GM19372 (cell line): ENCODE results near the gene SLC7A1.
"Not testable (repeated sequence)": the region's sequence is repeated elsewhere in the genome, so short reads cannot be mapped to it uniquely, and the experiment has no call there.

Experiments used
- ATAC-seq: cut with Tn5 transposase; IDR thresholded peaks from one replicate; pipeline ENCODE4 v1.9.1; 2021; ENCODE audit warnings: mild to moderate bottlenecking, low read depth, moderate library complexity; ENCODE audit not compliant: unreplicated experiment

SLC7A1 gene

DNA sequence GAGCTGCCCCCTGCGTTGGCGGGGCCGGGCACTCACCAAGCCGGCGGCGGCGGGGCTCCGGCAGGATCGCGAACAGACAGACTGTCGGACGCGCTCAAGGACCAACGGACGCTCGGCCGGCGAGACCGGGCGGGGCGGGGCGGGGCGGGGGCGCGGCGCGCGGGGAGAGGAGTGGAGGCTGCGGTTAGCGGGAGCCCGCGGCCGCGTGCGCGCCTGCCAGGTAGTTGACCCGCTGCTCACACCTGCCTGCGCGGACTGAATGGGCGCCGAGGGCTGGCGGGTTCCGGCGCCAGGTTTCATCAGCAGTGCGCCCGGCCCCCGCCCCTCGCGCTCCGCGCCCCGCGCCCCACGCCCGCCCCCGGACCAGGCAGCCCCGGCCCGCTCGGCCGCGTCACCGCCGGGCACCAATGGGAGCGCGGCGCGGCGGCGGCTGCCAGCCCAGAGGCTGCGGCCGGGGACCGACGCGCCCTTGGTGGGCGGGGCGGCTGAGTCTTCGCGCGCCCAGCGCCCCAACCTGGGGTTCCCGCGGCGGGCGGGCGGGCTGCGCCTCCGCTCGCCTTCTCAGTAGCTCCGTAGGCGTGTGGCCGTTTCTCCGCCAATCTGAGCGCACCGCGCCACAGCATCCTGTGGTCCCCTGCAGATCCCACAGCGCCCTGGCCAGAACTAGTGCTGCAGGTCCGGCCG is at the start of gene SLC7A1:
SLC7A1 (minus strand) TSS at position 309 of the 684 bp plus-strand sequence. CDS start 59,500 bp downstream, outside the sequence.
- peak; percentile 81 for ATAC-seq

DNA sequence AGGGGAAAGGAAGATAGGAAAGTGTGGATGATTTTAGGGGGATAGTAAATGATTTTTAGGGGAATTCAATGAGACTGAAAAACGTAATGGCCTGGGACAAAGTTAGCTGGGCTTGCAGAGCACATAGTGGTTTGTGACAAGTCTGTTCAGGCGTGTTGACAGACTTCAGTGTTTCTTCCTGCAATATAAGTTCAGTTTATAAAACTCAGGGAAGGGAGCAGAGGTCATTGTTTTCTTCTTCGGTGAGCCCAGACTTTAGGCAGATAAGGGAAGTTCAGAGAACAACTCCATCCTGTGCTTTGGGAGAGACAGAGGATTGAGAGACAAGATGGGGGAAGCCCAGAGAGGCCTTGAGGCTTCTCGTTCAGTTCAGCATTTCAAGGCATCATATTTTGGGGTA is 45.2 kb upstream of the SLC7A1 start:
- no peak for ATAC-seq

DNA sequence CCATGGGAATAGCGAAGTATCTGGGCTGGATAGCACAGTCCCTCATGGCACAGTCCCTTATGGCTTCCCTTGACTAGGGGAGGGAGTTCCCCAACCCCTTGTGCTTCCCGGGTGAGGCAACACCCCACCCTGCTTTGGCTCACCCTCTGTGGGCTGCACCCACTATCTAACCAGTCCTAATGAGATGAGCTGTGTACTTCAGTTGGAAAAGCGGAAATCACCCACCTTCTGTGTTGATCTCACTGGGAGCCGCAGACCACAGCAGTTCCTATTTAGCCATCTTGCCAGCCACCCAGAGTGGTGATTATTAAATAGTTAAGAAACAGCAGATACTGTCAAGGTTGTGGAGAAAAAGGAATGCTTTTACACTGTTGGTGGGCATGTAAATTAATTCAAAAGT is 41.3 kb upstream of the SLC7A1 start:
- ATAC-seq = not testable (repeated sequence)

DNA sequence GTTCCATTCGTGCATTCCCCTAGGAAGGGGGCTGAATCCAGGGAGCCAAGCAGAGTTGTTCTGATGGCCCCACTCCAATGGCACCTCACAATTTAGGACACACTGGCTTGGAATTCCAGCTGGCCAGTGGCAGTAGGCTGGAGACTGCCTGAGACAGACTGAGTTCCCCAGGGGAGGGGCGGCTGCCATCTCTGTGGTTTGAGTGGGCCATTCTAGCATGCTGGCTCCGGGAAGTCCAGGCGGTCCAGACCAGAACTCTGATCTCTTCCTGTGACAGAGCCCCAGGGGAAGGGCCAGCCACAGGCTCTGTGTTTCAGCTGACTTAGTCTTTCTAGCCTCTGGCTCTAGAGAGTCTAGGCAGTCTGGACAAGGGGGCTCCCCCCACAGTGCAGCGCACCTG is 29.5 kb upstream of the SLC7A1 start:
- no peak for ATAC-seq

DNA sequence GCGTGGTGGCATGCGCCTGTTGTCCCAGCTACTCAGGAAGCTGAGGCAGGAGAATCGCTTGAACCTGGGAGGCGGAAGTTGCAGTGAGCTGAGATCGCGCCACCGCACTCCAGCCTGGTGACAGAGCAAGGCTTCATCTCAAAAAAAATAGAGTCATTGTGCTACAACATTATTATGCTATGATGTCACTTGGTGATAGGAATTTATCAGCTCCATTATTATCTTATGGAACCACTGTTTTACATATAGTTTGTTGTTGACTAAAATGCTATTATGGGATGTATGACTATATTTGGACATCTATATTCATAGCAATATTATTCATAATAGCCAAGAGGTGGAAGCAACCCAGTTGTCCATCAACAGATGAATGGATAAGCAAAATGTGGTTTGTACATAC is 26.4 kb upstream of the SLC7A1 start:
- no peak for ATAC-seq

DNA sequence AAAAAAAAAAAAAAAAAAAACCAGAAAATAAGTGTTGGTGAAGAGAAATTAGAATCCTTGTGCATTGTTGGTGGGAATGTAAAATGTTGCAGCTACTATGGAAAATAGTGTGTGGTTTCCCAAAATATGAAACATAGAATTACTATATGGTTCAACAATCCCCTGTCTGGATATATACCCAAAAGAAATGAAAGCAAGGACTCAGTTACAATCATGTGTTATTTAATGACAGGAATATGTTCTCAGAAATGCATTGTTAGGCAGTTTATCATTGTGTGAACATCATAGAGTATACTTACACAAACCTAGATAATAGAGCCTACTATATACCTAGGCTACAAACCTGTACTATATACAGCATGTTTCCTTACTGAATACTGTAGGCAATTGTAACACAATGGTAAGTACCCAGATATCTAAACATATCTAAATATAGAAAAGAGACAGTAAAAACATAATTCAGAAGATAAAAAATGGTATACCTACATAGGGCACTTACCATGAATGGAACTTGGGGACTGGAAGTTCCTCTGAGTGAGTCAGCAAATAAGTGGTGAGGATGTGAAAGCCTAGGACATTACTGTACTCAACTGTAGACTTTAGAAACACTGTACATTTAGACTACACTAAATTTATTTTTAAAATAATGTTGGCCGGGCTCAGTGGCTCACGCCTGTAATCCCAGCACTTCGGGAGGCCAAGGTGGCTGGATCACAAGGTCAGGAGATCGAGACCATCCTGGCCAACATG is 25.7 kb upstream of the SLC7A1 start:
- ATAC-seq = no peak

DNA sequence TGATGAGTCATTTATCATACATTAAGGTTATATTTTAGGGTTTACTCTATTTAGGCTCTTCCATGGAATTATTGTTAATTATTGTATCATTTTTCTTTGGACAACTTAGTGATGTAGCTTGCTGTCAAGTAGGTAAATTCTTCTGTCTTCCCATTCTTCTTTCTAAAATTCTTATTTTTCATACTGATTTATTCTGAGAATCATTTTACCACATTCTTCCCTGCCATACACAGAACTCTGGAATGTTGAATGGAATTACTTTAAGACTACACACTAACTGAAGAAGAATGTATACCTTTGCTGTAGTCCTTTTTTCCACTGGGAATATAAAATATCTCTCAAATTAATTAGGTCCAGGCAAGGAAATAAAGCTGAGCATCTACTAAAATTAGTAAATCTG is 24.5 kb upstream of the SLC7A1 start:
- no peak for ATAC-seq

DNA sequence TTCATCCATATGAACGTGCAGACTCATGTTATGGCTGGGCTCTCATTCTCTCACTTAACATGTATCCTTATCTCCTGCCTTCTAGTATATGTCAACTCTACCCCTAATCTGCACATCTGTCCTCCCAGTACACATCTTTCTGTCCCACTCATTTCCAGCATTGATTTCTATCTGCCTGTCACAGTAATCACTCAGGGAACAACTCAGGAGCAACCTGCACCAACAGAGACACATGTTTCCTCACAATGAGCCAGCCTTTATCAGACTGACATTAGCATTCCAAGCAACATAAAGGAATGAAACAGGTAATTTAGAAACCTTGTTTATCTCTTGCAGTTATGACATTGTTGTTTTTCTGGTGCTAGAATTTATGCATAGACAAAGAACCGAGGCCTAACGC is 17.6 kb upstream of the SLC7A1 start:
- no peak for ATAC-seq

DNA sequence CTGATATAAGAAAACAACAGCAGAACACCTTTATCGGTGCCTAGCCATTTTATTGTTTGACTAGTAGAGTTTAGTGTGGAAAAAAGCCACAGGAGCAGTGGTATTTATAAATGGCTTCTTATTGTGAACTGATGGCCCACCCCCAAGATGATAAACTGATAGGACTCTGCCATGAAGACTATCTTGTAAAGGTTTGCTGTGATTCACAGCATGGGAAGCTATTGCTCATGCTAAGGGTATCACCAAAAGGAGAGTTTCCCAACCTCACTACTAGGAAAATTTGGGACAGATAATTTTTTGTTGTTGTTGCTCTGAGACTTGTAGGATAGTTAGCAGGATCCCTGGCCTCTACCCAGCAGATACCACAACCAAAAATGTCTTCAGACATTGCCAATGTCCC is 12.0 kb upstream of the SLC7A1 start:
- no peak for ATAC-seq

DNA sequence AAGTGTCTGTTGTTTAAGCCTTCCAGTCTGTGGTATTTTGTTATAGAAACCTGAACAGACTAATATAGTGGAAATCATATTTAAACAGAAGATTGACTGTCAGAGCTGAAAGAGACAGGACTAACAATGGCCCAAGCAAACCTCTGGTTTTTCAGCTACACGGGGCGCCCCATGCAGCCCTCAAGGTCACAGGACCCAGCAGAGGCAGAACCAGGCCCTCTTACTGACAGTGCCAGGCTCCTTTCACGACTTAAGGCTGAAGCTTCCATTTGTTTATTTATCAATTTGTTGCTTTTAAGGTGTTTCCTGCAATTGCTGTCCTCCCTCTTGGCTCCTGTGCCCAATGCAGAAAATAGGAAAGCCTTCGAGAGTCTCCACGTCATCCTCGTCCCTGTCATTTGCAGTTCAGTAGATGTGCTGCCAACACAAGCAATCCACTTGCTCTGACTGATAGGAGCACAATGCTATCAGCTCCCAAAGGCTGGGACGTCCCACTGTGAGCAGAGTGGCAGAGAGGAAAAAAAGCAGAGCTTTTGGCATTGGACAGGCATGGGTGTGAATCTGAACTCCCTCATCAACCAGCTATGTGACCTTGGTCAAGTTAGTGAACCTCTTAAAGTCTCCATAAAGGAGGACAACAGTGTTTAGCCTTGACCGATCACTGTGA is 10.5 kb upstream of the SLC7A1 start:
- ATAC-seq = no peak

DNA sequence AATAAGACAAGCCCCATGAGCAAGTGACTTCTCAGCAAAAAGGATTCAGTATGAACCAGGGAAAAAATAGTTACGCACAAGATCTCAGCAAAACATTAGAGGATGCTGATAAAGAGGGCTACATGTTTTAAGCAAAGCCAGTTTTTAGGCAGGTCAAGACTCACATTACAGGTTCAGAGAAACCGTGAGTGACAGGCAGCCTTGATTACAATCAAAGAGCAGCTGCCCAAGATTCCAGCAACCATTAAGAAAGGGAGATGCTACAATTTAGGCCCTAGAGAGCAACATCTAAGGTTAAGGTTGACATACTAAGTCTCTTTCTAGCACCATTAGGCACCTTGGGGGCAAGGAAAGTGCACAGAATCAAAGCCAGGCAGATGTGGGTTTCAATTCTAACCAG is 2.8 kb upstream of the SLC7A1 start:
- no peak for ATAC-seq

DNA sequence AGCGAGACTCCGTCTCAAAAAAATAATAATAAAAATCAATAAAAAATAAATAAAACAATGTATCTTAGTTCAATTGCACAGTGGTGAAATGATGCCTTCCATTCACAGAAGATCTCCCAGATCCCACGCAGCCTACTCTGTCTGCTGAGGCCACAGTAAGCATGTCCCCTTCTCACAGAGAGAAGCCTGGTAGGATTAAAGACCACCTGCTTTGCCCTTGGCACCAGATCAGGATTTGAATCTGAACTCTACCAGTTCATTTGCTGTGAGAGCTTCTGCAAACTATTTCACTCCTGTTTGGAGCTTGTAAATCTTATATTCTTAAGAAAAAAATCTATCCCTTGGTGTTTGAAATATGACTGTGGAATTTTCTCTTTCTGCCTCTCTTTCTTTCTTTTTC is 2.2 kb upstream of the SLC7A1 start:
- no peak for ATAC-seq

DNA sequence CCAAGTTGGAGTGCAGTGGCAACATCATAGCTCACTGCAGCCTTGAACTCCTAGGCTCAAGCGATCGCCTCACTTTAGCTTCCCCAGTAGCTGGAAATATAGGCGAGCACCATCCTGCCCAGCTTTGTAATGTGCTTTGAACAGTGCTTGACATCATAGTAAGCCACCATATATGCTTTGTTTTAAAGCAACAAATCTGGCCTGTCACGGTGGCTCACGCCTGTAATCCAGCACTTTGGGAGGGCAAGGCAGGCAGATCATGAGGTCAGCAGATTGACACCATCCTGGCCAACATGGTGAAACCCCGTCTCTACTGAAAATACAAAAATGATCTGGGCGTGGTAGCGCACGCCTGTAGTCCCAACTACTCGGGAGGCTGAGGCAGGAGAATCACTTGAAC is 1.8 kb upstream of the SLC7A1 start:
- no peak for ATAC-seq

DNA sequence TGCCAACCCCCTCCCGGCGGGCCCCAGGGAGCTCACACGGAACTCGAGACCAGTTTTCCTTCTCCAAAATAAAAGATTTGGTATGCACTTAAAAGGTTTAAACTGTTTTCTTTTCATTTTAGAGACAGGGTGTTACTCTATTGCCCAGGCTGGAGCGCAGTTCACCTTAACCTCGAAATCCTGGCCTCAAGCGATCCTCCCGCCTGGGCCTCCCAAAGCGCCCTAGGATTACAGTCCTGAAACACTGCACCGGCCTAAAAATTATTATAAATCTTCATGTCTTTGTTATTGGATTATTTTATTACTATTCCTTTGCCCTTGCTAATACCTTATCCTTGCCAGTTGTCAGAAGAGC is 553 bp upstream of the SLC7A1 start:
- no peak for ATAC-seq

DNA sequence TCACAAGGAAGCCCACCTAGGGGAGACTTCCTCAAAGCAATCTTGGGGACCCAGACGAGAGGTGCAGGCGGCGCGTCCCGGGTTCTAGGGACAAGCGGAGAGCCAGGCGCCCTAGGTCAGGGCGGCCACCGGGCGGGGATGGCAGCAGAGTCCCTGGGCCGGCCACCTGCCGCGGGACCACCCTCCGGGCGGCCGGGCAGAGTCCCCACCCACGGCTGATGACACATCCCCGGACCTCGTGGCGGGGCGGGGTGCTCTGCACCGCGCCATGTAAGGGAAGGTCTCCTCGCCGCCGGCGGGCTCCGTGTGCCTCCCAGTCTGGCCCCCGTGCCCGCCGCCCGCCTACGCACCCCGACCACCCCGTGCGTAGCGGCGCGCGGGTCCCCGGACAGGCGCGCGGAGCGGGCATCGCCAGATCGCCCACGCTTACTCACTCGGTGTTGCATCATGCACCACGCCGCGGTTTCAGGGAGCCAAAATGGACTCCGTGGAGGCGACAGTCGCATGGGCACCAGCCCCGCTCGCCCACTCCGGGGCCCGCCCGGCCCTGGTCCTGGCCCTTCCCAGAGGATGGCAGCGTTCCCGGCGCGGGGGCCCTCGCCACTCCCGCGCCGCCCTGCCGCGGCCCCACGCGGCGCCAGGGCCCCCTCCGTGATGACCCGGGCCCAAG is 643 bp downstream of the SLC7A1 start:
- peak; percentile 39 for ATAC-seq

DNA sequence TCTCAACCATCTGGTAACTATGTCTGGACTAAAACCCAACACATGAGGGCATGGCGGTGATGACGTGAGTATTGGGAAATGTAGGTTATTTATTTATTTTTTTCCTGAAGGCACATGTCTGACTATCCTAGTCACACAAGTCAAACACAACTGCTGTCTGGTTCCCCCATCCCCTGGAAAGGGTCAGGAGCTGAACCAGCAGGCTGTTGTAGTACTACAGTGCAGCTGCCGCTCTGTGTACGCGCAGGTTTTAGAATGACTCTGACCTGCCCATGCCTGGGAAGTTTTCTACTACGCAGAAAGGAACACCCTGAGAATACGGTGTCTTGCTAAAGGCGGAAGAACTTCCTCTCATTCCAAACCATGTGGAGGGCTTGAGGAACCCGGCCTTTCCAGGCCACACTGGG is 1.2 kb downstream of the SLC7A1 start:
- ATAC-seq = peak; percentile 23

DNA sequence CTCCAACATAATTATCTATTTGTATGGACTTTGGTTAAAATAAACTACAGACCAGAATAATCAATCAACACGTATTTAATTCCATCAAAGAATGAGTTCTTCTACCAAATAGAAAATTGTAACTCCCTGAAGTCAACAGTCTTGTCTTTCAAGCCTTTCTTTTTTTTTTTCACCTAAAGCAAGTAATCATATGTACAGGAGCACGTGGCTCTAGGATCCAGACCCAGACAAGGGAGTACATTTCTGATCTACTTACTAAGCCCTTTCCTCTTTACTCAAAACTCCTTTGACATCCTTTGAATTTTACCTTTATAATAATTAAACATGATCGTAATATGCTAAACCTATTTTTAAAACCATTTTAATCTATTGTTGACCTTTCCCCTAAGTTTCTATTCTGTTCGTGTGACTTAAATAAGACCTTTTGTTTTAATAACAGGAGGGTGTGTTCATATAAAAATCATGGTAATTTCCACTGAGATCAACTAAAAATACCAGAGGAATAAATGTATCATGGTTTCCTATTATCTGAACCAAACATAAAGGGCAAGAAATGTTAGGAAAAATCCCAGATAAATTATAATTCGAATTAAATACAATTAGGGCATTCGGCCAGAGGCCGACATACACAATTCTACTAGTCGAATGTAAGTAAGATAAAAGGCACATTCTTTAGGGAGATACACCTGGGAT is 1.7 kb downstream of the SLC7A1 start:
- ATAC-seq = no peak

DNA sequence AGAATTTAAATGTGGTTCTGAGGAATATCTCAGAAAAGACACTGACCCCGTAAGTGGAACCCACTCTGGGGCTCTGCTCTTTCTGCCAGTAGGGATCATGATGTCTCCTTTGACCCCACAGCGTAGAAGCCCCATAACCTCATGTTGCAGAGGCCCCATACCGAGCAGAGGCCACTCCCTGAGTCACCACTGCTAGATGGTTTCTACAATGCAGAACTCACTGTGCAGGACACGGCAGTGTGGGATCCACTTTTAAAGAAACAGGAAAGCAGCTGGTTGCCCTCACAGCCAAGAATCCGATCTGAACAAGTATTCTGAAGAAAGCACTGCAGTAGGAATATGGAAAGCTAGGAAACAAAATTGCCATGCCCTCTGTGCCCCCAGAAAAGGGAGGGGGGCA is 4.2 kb downstream of the SLC7A1 start:
- no peak for ATAC-seq

DNA sequence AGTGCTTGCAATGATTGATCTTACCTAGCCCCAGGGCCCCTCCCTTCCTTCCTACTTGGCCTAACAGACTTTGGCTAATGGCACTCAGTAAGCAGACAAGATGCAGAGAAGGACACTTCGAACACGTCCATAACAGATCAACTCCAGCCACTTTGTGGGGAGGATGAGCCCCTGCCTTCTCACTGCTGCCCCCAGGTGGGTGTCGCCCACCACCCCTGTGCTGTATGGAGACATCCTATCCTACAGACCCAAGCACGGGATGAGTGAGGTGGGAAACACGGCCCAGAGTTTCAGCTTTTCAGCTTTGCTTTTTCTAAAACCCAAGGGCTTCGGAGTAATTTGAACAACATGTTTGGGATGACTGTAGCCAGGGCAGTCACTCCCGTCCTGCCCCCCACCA is 5.5 kb downstream of the SLC7A1 start:
- no peak for ATAC-seq

DNA sequence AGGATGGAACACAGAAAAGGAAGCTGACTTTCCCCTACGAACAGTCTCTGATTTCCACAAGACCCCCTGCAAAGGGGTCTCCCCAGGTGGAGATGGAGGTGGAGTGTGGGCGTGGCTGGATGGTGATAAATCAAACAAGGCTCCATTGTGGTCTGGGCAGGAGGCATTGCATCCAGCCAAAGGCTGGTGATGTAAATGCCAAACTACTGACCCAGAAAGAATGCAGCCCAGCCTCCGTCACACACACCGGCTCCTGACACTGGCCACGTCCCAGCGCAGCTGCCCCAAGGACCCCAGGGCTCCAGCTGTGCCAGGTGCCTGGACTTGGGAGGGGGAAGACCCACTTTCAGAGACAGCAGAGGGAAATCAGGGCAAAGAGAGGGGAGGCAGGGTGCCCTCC is 6.3 kb downstream of the SLC7A1 start:
- ATAC-seq = no peak

DNA sequence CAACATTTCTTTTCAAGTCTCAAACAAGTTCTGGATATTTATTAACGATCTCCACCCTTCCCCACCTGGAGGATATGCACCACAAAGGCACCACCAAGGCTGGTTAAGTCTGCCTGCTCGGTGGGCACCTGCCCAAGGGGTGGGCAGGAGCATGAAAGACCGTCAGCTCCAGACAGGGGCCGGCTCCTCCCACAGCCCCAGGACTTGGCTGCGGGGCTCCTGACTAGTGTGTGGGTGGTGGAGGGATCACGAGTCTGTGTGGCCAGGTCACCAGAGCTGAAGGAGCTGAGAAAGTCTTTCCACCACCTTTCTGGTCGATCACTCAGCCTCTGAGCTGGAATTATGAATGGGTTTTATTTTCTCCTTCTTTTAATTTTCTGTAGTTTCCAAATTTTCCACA is 7.8 kb downstream of the SLC7A1 start:
- ATAC-seq = no peak
